OCI-LY3 (cell line): Measurements from ENCODE around the gene WWOX.

Source experiments
- EZH2phosphoT487 ChIP-seq: fragments of 200-600 bp; shearing (Covaris generic); IDR thresholded peaks from 2 replicates; pipeline ENCODE4 v1.6.1; 2018; ENCODE audit warnings: antibody characterized with exemption, mixed run types, low read depth
- TF ChIP-seq, protein P1 (sequence below): fragments of 200-600, 300-600 bp; sonication (generic); IDR thresholded peaks from 2 replicates; pipeline ENCODE4 v1.5.1; 2014; ENCODE audit warnings: antibody characterized with exemption, low read length, low read depth

DNA sequence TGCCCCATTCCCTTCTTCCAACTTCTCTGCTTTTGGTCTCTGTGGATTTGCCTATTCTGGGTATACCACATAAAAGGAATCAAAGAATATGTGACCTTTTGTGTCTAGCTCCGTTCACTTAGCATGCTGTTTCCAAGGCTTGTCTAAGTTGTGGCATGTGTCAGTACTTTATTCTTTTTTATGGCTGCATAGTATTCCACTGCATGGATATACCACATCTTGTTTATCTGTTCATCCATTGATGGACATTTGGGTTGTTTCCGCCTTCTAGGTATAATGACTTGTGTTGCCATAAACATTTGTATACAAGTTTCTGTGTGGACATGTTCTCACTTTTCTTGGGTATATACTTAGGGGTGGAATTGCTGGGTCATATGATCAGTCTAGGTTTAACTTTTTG lies 1068.4 kb downstream of the WWOX start:
- TF ChIP-seq, protein P1, sequence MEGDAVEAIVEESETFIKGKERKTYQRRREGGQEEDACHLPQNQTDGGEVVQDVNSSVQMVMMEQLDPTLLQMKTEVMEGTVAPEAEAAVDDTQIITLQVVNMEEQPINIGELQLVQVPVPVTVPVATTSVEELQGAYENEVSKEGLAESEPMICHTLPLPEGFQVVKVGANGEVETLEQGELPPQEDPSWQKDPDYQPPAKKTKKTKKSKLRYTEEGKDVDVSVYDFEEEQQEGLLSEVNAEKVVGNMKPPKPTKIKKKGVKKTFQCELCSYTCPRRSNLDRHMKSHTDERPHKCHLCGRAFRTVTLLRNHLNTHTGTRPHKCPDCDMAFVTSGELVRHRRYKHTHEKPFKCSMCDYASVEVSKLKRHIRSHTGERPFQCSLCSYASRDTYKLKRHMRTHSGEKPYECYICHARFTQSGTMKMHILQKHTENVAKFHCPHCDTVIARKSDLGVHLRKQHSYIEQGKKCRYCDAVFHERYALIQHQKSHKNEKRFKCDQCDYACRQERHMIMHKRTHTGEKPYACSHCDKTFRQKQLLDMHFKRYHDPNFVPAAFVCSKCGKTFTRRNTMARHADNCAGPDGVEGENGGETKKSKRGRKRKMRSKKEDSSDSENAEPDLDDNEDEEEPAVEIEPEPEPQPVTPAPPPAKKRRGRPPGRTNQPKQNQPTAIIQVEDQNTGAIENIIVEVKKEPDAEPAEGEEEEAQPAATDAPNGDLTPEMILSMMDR, result no peak
- no peak for TF ChIP-seq EZH2phosphoT487
